Rectal smooth muscle tissue (tissue), 1 donor: ENCODE results near the gene CLDN18.

ENCODE experiments used
- H3K27ac ChIP-seq: one replicate; pipeline ENCODE4 v1.7.0; 2013; ENCODE audit warnings: low read depth, low read length, inconsistent platforms
- H3K27me3 ChIP-seq: one replicate; pipeline ENCODE4 v1.7.0; 2013; ENCODE audit warnings: low read length; ENCODE audit not compliant: control insufficient read depth, insufficient read depth
- H3K36me3 ChIP-seq: one replicate; pipeline ENCODE4 v1.7.0; 2013; ENCODE audit warnings: low read length; ENCODE audit not compliant: control insufficient read depth, insufficient read depth
- H3K4me1 ChIP-seq: one replicate; pipeline ENCODE4 v1.7.0; 2013; ENCODE audit warnings: low read length; ENCODE audit not compliant: control insufficient read depth, insufficient read depth
- H3K4me3 ChIP-seq: one replicate; pipeline ENCODE4 v1.7.0; 2013; ENCODE audit warnings: low read length
- H3K9ac ChIP-seq: one replicate; pipeline ENCODE4 v1.7.0; 2013; ENCODE audit warnings: low read length

The CLDN18 gene

DNA sequence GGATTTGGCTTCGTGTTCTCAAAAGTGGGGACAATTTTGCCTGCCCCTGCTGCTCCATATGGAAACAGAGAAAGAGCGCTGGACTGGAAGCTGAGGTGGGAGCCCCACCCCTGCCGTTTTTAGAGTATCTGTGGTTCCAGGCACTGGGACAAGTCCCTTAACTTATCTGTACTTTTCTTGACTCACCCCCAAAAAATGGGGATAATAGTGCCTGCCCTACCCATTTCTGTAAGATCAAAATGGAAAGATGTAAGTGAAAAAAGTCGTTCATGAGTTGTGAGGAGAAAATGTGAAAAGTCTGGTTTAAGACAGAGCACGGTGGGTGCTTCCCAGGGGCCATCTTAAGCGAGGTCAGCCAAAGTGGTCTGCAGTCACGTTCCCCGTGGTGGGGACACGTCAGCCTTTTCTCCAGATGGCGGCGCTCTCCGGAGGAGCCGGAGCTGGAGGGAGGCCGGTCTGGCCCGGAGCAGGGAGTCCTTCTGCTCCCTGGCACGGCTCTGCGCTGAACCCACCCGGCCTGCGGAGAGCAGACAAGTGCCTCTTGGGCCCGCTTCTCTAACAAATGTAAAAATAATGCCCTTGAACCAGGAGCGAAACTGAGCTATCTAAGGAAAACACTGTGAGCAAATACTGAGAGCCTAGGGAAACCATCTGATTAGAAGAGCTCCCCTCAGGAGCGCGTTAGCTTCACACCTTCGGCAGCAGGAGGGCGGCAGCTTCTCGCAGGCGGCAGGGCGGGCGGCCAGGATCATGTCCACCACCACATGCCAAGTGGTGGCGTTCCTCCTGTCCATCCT, at the start of gene CLDN18:
CLDN18 (plus strand) TSS at position 690 of the 797 bp plus-strand sequence; CDS start at position 751, 61 bp downstream.
- Histone ChIP-seq H3K4me1 (no peaks in the 10 kb centered on the region), H3K4me3 (no peak within 1 kb of the TSS), H3K27ac (no peak within 1 kb of the TSS), H3K36me3 (no peaks in the 10 kb centered on the region), H3K9ac (no peak within 1 kb of the TSS), H3K27me3 (no peaks in the 10 kb centered on the region)

DNA sequence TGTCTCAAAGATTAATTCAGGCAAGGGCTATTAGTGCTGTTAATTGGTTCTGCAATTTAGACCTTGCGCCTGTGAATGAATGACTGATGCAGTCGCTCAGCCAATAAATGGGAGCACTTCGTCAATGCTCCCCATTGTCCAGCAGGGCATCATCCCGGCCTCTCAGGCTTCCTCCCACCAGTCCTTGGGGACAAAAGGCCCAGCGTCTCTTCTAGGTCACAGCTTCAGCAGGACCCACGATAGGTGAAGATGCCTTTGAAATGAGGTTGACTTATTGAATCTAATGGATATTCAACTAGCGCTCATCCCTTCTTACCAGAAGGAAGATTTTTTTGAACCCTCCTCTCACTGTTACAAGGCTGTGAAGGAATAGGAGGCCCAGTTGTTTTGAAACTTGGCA, 47.7 kb upstream of the CLDN18 start:
- H3K36me3 ChIP-seq: no peaks in the 10 kb centered on the region

DNA sequence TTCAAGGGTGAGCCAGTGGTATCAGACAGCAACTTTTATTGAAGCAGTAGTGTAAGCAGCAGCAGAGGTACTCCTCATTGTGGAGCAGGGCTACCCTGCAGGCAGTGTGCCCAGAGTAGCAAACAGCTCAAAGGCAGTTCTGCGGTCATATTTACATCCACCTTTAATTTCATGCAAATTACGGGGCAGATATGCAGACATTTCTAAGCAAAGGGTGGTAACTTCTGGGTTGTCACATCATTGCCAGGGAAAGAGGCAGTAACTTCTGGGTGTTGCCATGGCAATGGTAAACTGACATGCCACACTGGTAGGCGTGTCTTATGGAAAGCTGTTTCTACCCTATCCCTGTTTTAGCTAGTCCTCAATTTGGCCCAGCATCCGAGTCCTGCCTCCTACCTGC, 46.5 kb upstream of the CLDN18 start:
- Histone ChIP-seq H3K27me3 (no peaks in the 10 kb centered on the region), H3K4me3 (no peak overlapping the region), H3K9ac (no peak overlapping the region), H3K27ac (no peak overlapping the region), H3K4me1 (no peaks in the 10 kb centered on the region), H3K36me3 (no peaks in the 10 kb centered on the region)

More for the DNA sequence above, 47.7 kb upstream of the CLDN18 start:
- no peaks in the 10 kb centered on the region for H3K27me3 ChIP-seq
- H3K4me1 ChIP-seq: no peaks in the 10 kb centered on the region
- no peak overlapping the region for H3K27ac ChIP-seq
- no peak overlapping the region for H3K9ac ChIP-seq
- H3K4me3 ChIP-seq: no peak overlapping the region

- peak overlapping the region; percentile 37 for H3K4me3 ChIP-seq
- H3K27me3 ChIP-seq: no peaks in the 10 kb centered on the region
These were observed 38.8 kb upstream of the CLDN18 start for GRCh38 chr3:137970914-137971831.

DNA sequence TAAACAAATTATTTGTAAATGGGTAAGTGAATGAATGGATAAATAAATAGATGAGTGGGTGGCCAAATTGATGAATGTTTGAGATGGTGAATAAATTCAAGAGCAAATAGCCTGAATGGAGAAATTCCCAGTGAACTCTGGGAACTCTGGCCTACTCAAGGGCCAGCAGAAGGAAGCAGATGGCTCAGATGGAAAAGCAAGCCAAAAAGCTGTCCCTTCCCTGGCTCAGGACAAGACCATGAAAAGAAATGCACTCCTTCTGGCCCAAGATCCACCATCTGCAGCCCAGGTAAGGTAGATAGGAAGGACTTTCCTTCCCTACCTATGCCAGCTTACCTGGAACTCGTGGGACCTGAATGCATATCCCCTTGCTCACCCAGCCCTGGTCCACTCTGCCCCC, 37.6 kb upstream of the CLDN18 start:
- H3K27ac ChIP-seq: no peak overlapping the region
- no peaks in the 10 kb centered on the region for H3K36me3 ChIP-seq
- peaks cover 2% of the 10 kb centered on the region for H3K4me1 ChIP-seq
- no peak overlapping the region for H3K4me3 ChIP-seq
- no peak overlapping the region for H3K9ac ChIP-seq
- no peaks in the 10 kb centered on the region for H3K27me3 ChIP-seq

More at GRCh38 chr3:137970914-137971831, 38.8 kb upstream of the CLDN18 start:
- Histone ChIP-seq H3K9ac (no peak overlapping the region), H3K27ac (no peak overlapping the region), H3K4me1 (peaks cover 2% of the 10 kb centered on the region), H3K36me3 (no peaks in the 10 kb centered on the region)

DNA sequence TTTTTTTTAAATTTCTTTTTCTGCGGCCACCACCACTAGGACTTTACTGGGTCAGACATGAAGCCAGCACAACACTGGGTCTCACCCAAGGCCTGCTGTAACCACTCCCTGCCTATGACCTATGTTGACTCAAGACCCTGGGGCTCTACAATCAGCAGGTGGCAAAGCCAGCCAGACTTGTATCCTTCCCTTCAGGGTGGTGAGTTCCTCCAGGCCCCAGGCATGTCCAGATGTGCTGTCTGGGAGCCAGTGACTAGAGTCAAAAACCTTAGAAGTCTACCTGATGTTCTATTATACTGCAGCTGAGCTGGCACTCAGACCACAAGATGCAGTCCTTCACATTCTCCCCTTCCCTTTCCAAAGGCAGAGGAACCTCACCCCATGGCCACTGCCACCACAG, 31.6 kb upstream of the CLDN18 start:
- H3K27me3 ChIP-seq: no peaks in the 10 kb centered on the region
- no peak overlapping the region for H3K27ac ChIP-seq
- no peak overlapping the region for H3K4me3 ChIP-seq
- H3K36me3 ChIP-seq: no peaks in the 10 kb centered on the region
- H3K9ac ChIP-seq: no peak overlapping the region
- no peaks in the 10 kb centered on the region for H3K4me1 ChIP-seq

GRCh38 chr3:137987723-137988122, 22.2 kb upstream of the CLDN18 start:
- Histone ChIP-seq H3K4me1 (no peaks in the 10 kb centered on the region), H3K9ac (no peak overlapping the region), H3K36me3 (no peaks in the 10 kb centered on the region), H3K4me3 (no peak overlapping the region), H3K27me3 (no peaks in the 10 kb centered on the region), H3K27ac (no peak overlapping the region)

GRCh38 chr3:137988152-137988551, 21.8 kb upstream of the CLDN18 start:
- Histone ChIP-seq H3K9ac (no peak overlapping the region), H3K27me3 (no peaks in the 10 kb centered on the region), H3K36me3 (no peaks in the 10 kb centered on the region), H3K4me1 (no peaks in the 10 kb centered on the region), H3K4me3 (no peak overlapping the region), H3K27ac (no peak overlapping the region)

- H3K27ac ChIP-seq: no peak overlapping the region
- H3K9ac ChIP-seq: no peak overlapping the region
- no peak overlapping the region for H3K4me3 ChIP-seq
- no peaks in the 10 kb centered on the region for H3K27me3 ChIP-seq
- no peaks in the 10 kb centered on the region for H3K4me1 ChIP-seq
- H3K36me3 ChIP-seq: no peaks in the 10 kb centered on the region
These were observed 21.0 kb upstream of the CLDN18 start for GRCh38 chr3:137988982-137989381.

DNA sequence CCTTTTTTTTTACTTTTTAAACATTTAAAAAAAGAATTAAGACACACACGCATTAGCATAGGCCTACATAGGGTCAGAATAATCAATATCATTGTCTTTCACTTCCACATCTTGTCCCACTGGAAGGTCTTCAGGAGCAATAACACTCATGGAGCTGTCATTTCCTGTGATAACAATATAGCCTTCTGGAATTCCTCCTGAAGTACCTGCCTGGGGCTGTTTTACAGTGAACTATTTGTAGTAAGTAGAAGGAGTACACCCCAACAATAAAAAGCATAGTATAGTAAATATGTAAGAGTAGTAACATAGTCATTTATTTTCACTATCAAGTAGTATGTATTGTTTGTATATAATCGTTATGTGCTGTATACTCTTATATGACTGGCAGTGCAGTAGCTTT, 19.5 kb upstream of the CLDN18 start:
- H3K4me1 ChIP-seq: no peaks in the 10 kb centered on the region
- no peak overlapping the region for H3K9ac ChIP-seq
- H3K36me3 ChIP-seq: no peaks in the 10 kb centered on the region
- no peaks in the 10 kb centered on the region for H3K27me3 ChIP-seq
- no peak overlapping the region for H3K4me3 ChIP-seq
- H3K27ac ChIP-seq: no peak overlapping the region

DNA sequence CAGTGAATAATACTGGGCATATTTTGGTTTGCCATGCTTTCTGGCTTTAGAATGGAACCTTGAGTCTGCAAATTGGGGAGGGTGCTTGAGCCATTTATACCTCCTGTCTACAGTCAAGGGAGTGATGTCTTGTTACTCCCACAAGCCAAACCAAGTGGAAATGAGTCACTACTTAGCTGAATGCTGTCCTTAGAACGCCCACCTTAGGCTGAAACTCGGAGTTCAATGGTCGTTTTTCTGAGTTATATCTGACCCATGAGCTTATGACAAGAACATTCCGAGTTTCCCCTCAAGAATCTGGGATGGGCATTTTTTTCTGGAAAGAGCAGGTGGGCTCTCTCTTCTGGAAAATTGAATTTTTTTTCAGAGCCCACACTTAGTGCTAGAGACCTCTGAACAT, 17.4 kb upstream of the CLDN18 start:
- no peaks in the 10 kb centered on the region for H3K27me3 ChIP-seq
- no peaks in the 10 kb centered on the region for H3K36me3 ChIP-seq
- H3K4me3 ChIP-seq: no peak overlapping the region
- H3K4me1 ChIP-seq: no peaks in the 10 kb centered on the region
- no peak overlapping the region for H3K27ac ChIP-seq
- no peak overlapping the region for H3K9ac ChIP-seq

DNA sequence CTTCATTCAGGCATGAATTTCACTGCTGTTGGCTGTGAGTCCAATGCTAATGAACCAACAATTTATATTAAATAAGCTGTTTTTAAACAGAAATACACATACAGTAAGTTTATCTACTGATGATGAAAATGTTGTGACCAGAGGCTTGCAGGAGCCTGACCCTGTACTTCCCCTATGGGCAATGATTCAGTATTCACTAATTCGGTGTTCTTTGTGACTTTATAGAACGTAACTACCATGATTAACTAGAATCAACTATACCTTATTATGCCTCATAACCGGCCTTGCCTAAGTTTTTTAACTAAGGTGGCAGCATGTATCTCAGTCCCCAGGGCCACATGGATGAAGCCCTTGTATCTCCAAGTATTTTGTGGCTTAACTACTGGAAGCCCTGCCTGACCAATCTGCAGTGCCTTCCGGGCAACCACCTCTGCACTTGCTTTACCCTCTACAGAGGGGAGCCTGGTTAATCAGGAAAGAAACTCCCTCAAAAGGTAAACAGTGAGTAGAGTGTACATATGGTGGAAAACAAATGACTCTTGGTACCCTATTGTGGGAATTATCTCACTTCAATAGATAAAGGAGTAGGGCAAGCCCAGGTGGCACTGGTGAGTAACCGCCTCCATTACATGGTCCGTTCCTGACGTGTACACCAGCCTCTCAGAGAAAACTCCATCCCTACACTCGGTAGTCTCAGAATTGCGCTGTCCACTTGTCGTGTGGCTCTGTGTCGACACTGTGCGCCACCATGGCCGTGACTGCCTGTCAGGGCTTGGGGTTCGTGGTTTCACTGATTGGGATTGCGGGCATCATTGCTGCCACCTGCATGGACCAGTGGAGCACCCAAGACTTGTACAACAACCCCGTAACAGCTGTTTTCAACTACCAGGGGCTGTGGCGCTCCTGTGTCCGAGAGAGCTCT, 11.6 kb upstream of the CLDN18 start:
- H3K4me3 ChIP-seq: no peak overlapping the region
- no peaks in the 10 kb centered on the region for H3K36me3 ChIP-seq
- no peaks in the 10 kb centered on the region for H3K4me1 ChIP-seq
- H3K27me3 ChIP-seq: no peaks in the 10 kb centered on the region
- no peak overlapping the region for H3K9ac ChIP-seq
- H3K27ac ChIP-seq: no peak overlapping the region
